Activated CD8-positive, alpha-beta memory T cell treated with anti-CD3 and anti-CD28 coated beads for 4 hours (primary cell): ENCODE measurements around the gene PPP1R37.

Experiments used
- DNase-seq, 2 donors: peaks; one replicate each; pipeline ENCODE4 v3.0.0-alpha.2; 2020; ENCODE audit warnings: low read depth in 2 of 2

Gene PPP1R37

DNA sequence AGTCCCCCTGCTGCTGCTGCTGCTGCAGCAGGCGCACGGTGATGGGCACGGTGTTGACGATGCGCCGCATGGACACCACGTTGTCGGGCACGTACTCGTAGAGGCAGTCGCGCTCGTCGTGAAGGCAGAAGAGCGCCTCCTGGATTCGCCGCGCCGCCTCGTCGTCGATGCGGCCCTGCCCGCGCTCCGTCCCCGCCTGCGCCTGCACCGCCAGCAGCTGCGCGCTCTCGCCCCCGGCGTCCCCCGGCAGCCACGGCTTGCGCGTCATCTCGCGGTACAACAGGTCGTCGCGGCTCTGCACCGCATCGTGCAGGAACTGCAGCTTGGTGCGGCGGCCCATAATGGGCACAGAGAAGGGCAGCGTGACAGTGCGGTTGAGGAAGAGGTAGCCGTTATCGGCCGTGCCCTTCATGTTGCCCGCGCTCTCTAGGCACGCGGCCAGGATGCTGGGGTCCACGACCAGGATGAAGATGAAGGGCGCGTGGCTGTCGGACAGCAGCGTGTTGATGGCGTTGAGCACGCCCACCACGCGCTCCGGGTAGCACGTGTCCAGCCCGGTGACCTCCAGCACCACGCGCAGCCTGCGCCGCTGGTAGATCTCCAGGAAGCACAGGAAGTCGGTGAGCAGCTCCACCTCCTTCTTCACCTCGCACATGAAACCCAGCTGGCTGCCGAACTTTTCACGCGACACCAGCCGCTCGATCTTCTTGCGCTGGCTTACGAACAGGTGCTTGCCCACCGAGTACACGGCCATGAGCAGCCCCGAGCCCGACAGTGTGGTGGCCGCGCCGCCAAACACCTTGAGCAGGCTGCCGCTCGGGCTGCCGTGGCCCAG, 59.7 kb downstream of the PPP1R37 start:
- peak in 1 of 2 donors; percentile 23 for DNase-seq

DNA sequence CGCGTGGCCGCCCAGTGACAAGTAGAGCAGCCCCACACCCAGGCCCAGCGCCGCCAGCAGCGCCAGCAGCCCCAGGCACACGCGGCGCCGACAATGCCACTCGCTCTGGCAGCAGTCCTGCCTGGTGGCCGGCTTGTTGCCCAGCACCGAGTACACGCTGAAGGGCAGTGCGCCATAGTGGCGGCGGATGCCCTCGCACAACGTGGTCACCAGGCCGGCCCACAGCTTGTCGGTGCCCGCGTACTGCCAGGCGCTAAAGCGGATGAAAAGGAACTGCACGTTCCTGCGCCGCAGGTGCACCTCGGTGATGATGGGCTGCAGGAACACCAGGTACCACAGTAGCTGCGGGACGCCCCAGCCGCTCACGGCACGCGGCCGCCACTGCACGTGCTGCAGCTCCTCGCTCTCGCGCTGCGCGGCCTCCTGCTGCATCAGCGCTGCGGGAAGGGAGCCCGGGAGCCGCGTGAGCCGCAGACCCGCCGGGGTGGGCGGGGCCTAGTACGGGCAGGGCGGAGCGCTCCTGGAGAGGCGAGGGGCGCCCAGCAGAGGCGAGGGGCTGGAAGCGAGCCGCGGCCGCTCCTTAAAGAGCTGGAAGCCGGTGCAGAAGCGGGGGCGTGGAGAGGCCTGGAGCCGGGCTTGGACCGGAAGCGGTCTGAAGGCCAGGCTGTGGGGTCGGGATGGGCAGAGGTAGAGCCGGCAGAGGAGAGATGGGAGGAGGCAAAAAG, 60.5 kb downstream of the PPP1R37 start:
- peak in 1 of 2 donors; percentile 7 for DNase-seq

DNA sequence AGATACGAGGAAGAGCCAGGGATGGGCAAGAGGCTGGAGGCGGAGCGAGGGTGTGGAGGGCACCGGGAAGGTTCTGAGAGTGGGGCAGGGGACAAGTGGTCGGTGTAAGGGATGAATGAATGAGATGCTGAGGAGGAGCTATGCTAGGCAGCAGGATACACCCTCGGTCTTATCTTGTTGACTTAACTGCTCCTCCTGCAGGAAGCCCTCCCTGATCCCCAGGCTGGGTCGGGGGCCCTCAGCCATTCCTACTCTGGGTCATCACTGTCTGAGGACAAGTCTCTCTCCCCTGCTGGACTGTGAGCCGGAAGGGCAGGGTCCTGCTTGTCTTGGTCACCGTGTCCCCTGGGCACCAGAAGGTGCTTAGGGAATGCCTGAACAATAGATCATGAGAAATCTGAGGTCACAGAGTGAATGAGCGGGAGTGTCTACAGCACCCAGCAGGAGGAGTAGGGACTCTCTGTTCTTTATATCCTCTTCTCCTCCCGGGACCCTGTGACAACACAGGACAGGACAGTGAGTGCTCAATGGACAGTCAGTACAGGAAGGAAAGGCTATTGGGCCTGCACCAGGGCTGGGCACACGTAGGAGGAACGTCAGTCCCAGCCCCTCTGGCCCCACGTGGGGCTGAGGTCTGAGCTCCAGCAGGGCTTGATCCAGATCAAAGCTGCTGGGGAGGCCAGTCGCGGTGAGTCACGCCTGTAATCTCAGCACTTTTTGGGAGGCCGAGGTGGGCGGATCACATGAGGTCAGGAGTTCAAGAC, 61.3 kb downstream of the PPP1R37 start:
- no peak for DNase-seq

DNA sequence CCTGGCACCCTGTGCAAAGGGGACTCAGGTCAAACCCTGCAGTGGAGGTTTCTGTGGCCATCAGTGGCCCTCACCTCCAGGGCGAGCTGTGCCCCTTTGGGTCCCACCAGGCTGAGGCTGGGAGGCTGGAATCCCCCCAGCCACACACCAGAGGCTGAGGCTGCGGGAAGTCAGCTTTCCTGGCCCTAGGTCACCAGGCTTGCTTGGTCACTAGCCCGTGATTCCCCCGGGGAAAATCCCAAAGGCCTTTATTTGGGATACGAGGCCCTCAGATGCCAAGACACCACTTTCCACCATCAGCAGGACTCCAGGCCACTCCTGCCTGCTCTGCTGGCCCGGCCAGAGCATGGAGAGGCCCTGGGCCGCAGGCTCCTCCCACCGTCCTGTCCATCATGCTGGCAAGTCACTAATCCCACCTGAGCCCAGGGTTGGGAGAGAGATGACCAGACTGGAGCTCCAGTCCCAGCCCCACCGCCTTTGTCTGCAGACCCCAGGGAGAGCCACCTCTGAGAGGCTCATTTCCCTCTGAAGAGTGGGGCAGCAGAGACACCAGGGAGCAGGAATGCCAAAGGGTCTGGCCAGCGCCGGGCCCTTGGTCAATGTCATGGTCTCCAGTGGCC, 63.1 kb downstream of the PPP1R37 start:
- no peak for DNase-seq

DNA sequence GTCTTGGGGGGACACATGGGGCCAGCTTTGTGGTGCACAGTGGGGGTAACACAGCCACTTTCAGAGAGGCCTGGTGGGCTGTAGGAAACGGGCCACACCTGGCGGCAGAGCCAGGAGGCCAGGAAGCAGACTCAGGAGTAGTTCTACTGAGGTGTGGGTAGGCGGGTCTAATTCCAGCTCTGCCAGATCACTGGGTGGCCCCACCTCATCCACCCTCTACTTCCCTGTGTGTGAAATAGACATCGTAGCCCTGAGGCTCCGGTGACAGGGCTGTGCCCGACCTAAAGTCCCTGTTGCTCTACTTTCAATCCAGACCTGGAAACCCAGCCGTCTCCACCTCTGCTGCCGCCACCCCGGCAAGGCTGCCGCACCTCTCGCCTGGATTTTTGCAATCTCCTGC, 63.8 kb downstream of the PPP1R37 start:
- no peak for DNase-seq

DNA sequence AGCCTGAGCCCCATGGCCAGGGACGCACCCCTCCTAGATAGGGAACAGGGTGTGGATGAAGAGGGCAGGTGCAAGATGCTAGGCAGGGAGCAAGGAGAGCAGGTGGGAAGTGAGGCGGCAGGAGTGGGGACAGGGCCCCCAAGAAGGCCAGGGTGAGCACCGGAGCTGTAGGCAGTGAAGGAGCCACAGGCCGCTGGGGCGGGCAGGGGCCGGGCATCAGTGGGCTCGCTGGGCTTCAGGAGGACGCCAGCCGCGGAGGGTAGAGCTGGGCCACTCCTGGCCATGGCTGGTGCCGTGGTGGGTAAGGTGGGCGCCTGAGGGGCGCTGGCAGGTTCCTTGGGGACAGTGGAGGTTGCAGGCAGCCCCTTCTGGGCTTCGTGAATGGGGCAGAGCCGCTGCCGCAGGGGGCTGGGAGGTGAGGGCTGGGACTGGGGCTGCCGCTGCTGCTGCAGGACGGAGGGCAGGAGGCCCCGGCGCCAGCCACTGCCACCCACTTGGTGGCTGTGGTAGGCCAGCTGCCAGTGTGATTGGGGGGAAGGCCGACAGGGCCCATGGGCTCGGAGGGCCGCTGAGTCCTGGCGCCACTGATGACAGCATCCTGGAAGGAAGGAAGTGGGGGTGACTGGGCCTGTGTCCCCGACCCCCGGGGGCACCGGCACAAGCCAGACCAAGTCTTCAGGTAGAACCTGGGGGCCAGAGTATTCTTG, 65.7 kb downstream of the PPP1R37 start:
- DNase-seq = no peak

DNA sequence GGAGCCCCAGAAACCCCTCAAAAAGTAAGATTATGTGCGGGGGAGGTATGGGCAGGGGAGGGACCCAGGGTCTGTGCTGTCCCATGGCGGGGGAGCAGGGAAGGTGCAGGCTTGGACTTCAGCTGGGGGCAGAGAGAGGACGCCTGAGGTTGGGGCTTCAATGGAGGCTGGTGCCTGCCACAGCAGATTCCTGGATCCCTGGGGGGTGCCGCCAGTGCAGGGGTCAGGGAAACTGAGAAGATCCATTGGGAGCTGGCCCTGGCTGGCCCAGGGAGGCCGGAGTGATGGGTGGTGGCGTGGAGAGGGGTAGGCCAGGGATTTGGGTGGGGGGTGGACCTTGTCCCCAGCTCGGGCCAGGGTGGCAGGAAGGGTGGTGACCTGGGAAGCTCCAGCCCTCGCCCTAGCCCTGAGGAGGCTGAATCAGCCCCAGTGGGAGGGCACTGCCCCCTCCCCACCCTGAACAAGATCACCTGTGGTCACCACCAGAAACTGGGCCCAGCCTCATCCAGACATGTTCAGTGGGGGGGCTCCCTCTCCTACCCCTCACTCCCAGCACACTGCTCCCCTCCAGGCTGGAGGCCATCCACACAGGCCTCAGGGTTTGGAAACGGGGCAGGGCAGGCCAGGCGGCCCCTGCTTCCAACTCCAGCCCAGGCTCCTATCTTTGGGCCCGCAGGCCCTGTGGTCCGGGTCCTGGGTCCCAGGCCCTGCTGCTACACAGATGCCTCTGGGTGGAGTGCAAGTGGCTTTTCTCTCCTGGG, 66.4 kb downstream of the PPP1R37 start:
- DNase-seq = no peak

DNA sequence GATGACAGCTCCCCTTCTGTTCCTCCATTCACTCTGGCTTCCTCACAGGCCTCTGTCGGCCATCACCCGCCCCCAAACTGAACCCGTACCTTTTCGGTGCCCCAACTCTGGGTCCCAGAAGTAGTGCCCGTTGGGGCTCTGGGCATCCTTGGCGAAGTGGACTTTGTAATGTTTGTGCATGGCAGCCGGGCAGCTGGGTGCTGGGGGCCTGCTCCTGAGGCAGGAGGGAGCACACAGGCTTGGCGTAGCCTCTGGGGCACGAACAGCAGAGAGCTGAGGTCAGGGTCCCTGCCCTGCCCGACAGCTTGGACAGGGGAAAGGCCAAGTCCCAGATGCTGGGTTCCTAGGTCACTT, 67.0 kb downstream of the PPP1R37 start:
- no peak for DNase-seq

DNA sequence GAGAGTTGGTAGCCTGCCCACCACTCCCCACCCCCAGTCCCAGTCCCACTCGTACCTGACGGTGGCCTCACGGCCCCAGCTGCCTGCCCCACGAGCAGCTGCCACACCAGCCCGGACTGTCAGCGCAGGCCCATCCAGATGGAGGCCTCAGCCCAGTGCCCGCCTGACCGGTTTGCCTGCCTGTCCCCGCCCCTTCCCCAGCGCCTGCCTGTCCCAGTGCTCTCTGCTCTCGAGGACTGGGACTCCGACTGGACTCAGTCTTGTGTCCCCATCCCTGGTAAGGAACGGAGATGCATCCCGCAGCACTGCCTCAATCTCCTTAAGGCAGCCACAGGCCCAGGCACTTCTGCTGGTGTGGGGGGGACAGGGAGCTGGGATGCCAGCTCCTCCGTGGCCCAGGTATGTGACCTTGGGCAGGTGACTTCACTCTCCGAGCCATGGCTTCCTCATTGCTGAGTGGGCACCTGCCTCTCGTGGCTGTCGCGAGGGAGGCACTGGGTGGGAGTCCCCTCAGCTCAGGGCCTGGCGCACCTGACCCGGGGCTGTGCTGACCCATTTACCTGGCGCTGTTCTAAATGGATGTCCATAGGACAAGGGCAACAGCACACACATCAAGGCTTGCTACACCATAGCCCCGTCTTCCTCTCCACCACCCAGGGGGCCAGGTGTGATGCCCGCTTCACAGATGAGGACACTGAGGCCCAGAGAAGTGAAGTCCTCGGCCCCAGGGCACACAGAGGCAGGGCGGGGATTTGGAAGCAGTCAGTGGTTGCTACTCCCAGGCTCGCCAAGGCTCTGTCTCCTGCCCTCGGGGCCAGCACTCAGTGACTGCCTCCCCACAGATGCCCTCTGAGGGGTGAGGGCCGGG, 68.1 kb downstream of the PPP1R37 start, which contains the start of gene NKPD1:
TSS of gene NKPD1 (minus strand) at position 113 of the 868 bp plus-strand sequence. CDS start 832 bp downstream, outside the sequence.
- no peak for DNase-seq

DNA sequence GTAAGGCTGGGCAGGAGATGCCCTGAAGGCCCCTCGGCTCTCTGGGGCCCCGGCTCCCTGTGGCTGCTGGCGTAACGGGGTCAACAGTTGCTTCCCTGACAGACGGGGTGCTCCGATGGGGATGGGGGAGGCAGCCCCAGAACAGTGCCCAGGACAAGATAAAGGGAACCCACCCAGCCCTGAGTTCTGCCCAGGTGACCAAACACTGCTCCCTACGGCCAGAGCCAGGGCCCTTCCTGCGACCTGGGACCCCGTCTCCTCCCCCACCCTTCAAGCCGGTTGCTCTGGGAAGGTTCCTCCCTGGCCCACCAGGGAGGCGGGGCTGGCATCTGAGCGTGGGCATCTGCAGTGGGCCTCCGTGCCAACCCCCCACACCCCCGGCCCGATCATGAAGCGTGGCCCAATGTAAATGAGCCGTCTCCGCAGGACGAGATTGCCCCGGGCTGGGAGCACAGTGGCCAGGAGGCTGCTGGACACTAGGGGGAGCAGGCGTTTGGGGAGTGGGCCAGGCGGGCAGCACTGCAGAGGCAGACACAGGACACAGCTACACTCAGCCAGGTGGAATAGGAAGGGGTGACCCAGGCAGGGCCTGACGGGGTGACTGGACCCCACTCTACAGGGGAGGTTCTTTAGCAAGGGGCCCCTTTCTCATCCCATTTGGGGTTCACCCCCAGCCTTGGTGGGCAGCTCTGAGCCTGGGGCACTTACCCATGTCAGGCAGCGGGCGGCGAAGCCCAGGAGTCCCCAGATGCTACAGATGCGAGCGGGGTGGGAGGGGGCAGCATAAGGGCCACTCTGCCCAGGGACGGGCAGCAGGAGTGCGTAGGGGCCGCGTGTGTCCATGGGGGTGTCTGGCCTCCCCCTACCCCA, 69.0 kb downstream of the PPP1R37 start:
- no peak for DNase-seq

DNA sequence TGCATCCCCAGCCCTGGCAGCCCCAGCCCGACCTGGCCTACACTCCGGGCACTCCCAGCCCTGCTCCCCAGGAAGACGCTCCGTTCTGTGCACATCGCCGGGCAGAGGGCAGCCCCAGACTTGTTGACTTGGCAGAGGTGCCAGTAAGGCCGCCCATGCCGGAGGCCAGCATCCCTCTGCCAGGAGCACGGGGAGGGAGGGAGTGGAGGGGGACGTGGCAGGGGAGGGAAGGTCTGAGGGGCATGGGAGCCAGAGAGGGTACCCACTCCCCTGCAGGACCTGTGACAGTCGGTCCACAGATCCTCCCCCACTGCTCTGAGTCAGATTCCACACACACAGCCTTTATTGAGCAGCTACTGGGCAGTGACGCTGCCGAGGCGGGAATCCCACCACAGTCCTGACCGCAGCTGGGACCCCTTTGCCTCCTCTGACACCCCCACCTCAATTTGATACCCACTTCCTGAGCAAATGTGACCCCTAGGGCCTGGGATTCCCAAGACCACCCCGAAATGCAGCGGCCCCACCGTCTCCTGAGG, 69.7 kb downstream of the PPP1R37 start:
- no peak for DNase-seq

DNA sequence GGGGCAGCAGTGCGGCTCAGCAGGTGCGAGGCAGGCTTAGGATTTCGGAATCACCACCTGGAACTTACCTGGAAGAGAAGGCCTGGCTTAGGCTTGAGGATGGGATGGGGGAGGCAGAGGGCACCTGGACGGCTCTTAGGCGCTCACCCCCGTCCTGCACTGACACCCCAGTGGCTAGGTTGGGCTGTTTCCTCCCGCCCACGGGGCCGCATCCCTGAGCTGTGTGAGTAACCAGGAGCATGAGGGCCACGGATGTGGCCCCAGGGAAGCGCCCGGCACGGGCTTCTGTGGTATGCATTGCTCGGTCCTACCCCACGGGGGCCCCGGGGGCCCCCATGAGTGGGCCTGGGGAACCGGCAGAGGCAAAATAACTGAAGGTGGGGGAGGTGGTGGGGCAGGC, 70.2 kb downstream of the PPP1R37 start:
- no peak for DNase-seq

DNA sequence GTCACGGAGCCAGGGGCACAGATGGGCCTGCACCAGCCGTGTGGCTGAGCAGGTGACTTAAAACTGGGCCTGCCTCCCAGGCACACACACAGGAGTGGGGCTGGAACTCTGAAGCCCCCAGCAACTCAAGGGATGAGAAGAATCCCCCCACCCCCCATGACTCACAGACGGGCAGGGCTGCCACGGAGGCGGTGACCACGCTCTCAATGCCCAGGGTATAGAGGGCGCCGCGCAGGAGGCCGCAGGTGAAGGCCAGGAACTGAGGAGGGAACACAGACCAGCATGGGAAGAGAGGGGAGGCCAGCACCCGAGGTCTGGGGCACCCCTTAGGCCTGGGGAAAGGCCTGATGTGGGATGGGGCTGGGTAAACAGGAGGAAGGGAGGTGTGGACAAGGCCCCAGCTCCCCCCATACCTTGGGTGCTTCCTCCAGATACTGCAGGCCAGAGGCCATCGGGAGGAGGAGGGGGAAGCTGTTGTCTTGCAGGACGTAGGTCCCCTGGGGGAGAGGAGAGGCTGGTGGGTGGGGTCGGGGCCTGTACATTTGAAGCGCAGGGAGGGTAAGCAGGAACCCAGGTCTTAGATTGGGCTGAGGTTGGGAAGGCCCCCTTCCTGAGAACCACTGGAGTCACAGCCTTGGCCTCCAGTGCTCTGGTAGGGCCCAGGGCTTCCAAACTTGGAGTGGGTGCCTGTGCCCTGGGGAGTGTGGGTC, 70.9 kb downstream of the PPP1R37 start:
- DNase-seq = no peak

DNA sequence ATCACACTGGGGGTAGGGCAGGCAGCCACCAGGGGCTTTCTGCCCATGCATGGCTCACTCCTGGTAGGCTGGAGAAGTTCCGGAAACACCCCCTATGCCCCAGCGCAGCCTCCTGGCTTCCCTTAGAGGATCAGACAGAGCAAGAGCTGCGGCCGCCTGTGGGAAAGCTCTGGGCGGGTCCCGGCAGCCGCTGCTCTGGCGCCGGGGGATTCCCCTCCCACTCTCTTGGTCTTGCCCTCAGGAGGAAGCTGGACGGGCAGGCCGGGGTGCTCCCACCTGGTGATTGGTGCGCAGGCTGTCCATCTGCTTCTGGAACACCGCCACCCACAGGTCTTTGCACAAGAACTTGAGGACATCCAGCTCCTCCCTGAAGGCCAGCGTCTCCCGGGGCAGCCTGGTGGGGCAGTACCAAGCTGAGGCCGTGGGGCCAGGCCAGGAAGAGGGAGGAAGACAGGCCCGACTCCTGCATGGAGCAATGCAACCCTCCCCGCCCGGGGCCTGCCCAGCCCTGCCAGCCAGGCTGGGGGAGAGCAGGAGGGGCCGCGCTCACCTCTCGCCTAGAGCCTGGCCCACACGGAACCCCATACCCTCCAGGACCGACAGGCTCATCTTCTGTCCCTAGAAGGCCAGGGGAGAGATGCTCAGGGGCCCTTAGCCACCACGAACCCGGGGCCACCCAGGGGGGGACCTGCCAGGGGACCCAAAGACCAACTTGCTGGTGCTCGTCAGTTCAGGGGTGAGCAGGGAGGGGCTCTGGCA, 71.8 kb downstream of the PPP1R37 start:
- DNase-seq = peak in 1 of 2 donors; percentile 10

DNA sequence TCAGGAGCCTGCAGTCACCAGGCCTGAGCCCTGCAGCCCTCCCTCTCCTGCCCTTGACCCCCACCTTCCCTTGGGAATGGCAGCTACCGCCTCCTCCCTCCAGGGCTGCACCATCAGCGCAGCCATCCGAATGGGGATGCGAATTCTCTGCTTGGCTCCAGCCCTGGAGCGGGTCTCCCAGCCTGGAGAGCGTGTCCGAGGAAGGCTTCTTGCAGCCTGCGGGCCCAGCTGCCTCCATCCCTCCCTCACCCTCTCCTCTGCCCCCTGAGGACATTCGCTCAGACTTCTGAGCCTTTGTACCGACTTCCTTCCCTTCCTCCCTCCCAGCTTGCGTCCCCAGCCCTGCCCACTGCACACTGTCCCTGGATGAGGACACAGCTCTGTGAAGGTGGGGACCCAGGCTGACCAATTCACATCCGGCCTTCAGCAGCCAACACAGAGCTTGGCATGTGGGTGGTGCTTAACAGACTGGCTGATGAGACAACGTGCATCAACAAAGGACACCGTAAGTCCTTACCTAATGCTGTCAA, 73.8 kb downstream of the PPP1R37 start:
- DNase-seq = no peak

DNA sequence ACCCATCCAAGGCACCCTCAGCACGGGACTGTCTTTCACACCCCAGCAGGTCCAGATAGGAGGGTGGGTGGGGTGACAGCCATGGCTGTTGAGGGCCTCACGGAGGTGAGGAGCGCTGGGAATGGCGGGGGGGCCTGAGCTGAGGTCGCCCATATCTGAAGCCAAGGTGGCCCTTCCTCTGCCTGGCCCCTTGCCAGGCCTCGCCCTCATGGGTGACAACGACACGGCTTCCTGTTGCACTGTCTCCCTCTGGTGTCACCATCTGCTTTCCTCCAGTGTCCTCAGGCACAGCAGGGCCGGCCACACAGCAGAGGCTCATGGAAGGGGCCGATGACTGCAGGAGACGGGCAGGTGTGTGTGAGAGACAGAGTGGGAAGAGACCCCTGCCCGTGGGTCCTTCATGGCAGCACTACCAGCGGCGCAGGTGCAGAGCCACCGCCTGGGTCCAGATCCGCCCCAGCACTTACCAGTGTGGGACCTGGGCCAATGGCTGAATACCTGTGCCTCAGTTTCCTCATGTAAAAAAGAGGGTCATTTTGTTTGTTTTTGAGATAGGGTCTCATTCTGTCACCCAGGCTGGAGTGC, 75.9 kb downstream of the PPP1R37 start:
- no peak for DNase-seq
